Measurements from ENCODE around the gene ETHE1. TPM values are rescaled to one million over a fixed set of nuclear protein-coding genes. Genes with fewer than 3 reads are reported as not detected.

ETHE1 gene
- total RNA-seq, 1 experiment from 2014 or later: 6.7 TPM

GRCh38 chr19:43545981-43546380 lies 19.0 kb upstream of the ETHE1 start:
- Histone ChIP-seq H3K36me3 (ENCODE audit: insufficient read depth, low read length) (peaks cover 5% of the 10 kb centered on the region; the same call in 1 of the 2 replicates), H3K4me2 (ENCODE audit: low read depth, low read length, poor library complexity, severe bottlenecking) (no peak overlapping the region)
- no peak for DNase-seq

GRCh38 chr19:43545276-43545675 lies 18.3 kb upstream of the ETHE1 start:
- no peaks in the 10 kb centered on the region for H3K27me3 ChIP-seq (ENCODE audit: low read length)
- H3K9ac ChIP-seq (ENCODE audit: low read length): no peak overlapping the region
- peaks cover 10% of the 10 kb centered on the region for H3K36me3 ChIP-seq (ENCODE audit: insufficient read depth, low read length)

More at GRCh38 chr19:43545981-43546380, 19.0 kb upstream of the ETHE1 start:
- Histone ChIP-seq H3K79me2 (ENCODE audit: low read length) (no peaks in the 10 kb centered on the region), H3K4me1 (ENCODE audit: low read length) (no peaks in the 10 kb centered on the region), H4K20me1 (ENCODE audit: insufficient read depth, low read depth, low read length) (no peaks in the 10 kb centered on the region), H3K4me3 (ENCODE audit: low read length) (no peak overlapping the region), H3K9ac (ENCODE audit: low read length) (no peak overlapping the region), H3K27me3 (ENCODE audit: low read length) (no peaks in the 10 kb centered on the region), H2AFZ (ENCODE audit: low read length) (no peak overlapping the region), H3K9me2 (replicated peaks; ENCODE audit: insufficient read depth, low read length) (no peaks in the 10 kb centered on the region), H3K27ac (ENCODE audit: low read length) (no peak overlapping the region), H3K9me3 (ENCODE audit: low read length) (no peaks in the 10 kb centered on the region)

GRCh38 chr19:43544077-43544476 lies 17.1 kb upstream of the ETHE1 start:
- no peak overlapping the region for H3K27ac ChIP-seq (ENCODE audit: low read length)
- H3K36me3 ChIP-seq (ENCODE audit: insufficient read depth, low read length): peaks cover 19% of the 10 kb centered on the region
- H3K9me2 ChIP-seq (replicated peaks; ENCODE audit: insufficient read depth, low read length): no peaks in the 10 kb centered on the region
- no peak overlapping the region for H3K4me2 ChIP-seq (ENCODE audit: low read depth, low read length, poor library complexity, severe bottlenecking)
- no peak overlapping the region for H3K4me3 ChIP-seq (ENCODE audit: low read length)
- peaks cover 2% of the 10 kb centered on the region; the same call in 1 of the 2 replicates for H3K9me3 ChIP-seq (ENCODE audit: low read length)
- no peak overlapping the region for H2AFZ ChIP-seq (ENCODE audit: low read length)
- H3K4me1 ChIP-seq (ENCODE audit: low read length): no peaks in the 10 kb centered on the region
- no peaks in the 10 kb centered on the region for H4K20me1 ChIP-seq (ENCODE audit: insufficient read depth, low read depth, low read length)
- H3K79me2 ChIP-seq (ENCODE audit: low read length): no peaks in the 10 kb centered on the region
- no peak for DNase-seq
- H3K27me3 ChIP-seq (ENCODE audit: low read length): no peaks in the 10 kb centered on the region
- H3K9ac ChIP-seq (ENCODE audit: low read length): no peak overlapping the region

More at GRCh38 chr19:43545276-43545675, 18.3 kb upstream of the ETHE1 start:
- H3K79me2 ChIP-seq (ENCODE audit: low read length): no peaks in the 10 kb centered on the region
- no peaks in the 10 kb centered on the region for H4K20me1 ChIP-seq (ENCODE audit: insufficient read depth, low read depth, low read length)
- no peak overlapping the region for H3K4me2 ChIP-seq (ENCODE audit: low read depth, low read length, poor library complexity, severe bottlenecking)
- H3K9me2 ChIP-seq (replicated peaks; ENCODE audit: insufficient read depth, low read length): no peaks in the 10 kb centered on the region
- no peak overlapping the region for H3K4me3 ChIP-seq (ENCODE audit: low read length)
- H3K9me3 ChIP-seq (ENCODE audit: low read length): no peaks in the 10 kb centered on the region
- no peak for DNase-seq
- H2AFZ ChIP-seq (ENCODE audit: low read length): no peak overlapping the region
- H3K27ac ChIP-seq (ENCODE audit: low read length): no peak overlapping the region
- H3K4me1 ChIP-seq (ENCODE audit: low read length): no peaks in the 10 kb centered on the region

GRCh38 chr19:43541920-43542650 lies 15.1 kb upstream of the ETHE1 start:
- H3K4me1 ChIP-seq (ENCODE audit: low read length): no peaks in the 10 kb centered on the region
- no peaks in the 10 kb centered on the region for H3K9me2 ChIP-seq (replicated peaks; ENCODE audit: insufficient read depth, low read length)
- peaks cover 25% of the 10 kb centered on the region for H3K36me3 ChIP-seq (ENCODE audit: insufficient read depth, low read length)
- DNase-seq: no peak
- no peaks in the 10 kb centered on the region for H3K79me2 ChIP-seq (ENCODE audit: low read length)
- H3K9me3 ChIP-seq (ENCODE audit: low read length): peaks cover 3% of the 10 kb centered on the region; the same call in 1 of the 2 replicates
- no peak overlapping the region for H3K4me2 ChIP-seq (ENCODE audit: low read depth, low read length, poor library complexity, severe bottlenecking)
- H3K27me3 ChIP-seq (ENCODE audit: low read length): no peaks in the 10 kb centered on the region
- H3K4me3 ChIP-seq (ENCODE audit: low read length): no peak overlapping the region
- no peaks in the 10 kb centered on the region for H4K20me1 ChIP-seq (ENCODE audit: insufficient read depth, low read depth, low read length)
- H2AFZ ChIP-seq (ENCODE audit: low read length): no peak overlapping the region
- H3K9ac ChIP-seq (ENCODE audit: low read length): no peak overlapping the region
- no peak overlapping the region for H3K27ac ChIP-seq (ENCODE audit: low read length)

GRCh38 chr19:43540381-43540780 lies 13.4 kb upstream of the ETHE1 start:
- H3K9ac ChIP-seq (ENCODE audit: low read length): no peak overlapping the region
- H3K9me3 ChIP-seq (ENCODE audit: low read length): peaks cover 3% of the 10 kb centered on the region; the same call in 1 of the 2 replicates
- DNase-seq: no peak
- no peaks in the 10 kb centered on the region for H4K20me1 ChIP-seq (ENCODE audit: insufficient read depth, low read depth, low read length)
- H3K4me2 ChIP-seq (ENCODE audit: low read depth, low read length, poor library complexity, severe bottlenecking): no peak overlapping the region
- no peak overlapping the region for H2AFZ ChIP-seq (ENCODE audit: low read length)
- no peaks in the 10 kb centered on the region for H3K4me1 ChIP-seq (ENCODE audit: low read length)
- peaks cover 25% of the 10 kb centered on the region for H3K36me3 ChIP-seq (ENCODE audit: insufficient read depth, low read length)
- no peak overlapping the region for H3K27ac ChIP-seq (ENCODE audit: low read length)
- no peaks in the 10 kb centered on the region for H3K79me2 ChIP-seq (ENCODE audit: low read length)
- no peak overlapping the region for H3K4me3 ChIP-seq (ENCODE audit: low read length)
- no peaks in the 10 kb centered on the region for H3K27me3 ChIP-seq (ENCODE audit: low read length)
- no peaks in the 10 kb centered on the region for H3K9me2 ChIP-seq (replicated peaks; ENCODE audit: insufficient read depth, low read length)

- H3K4me2 ChIP-seq (ENCODE audit: low read depth, low read length, poor library complexity, severe bottlenecking): no peak overlapping the region
- H3K4me3 ChIP-seq (ENCODE audit: low read length): no peak overlapping the region
- H3K27ac ChIP-seq (ENCODE audit: low read length): no peak overlapping the region
- H3K27me3 ChIP-seq (ENCODE audit: low read length): no peaks in the 10 kb centered on the region
- H4K20me1 ChIP-seq (ENCODE audit: insufficient read depth, low read depth, low read length): no peaks in the 10 kb centered on the region
- H3K9ac ChIP-seq (ENCODE audit: low read length): no peak overlapping the region
- H2AFZ ChIP-seq (ENCODE audit: low read length): no peak overlapping the region
- H3K4me1 ChIP-seq (ENCODE audit: low read length): peaks cover 4% of the 10 kb centered on the region
- peaks cover 25% of the 10 kb centered on the region for H3K36me3 ChIP-seq (ENCODE audit: insufficient read depth, low read length)
- no peaks in the 10 kb centered on the region for H3K9me2 ChIP-seq (replicated peaks; ENCODE audit: insufficient read depth, low read length)
- no peak for DNase-seq
- H3K9me3 ChIP-seq (ENCODE audit: low read length): peaks cover 3% of the 10 kb centered on the region; the same call in 1 of the 2 replicates
- no peaks in the 10 kb centered on the region for H3K79me2 ChIP-seq (ENCODE audit: low read length)
Measured at GRCh38 chr19:43538922-43539321, 11.9 kb upstream of the ETHE1 start.

GRCh38 chr19:43534816-43535761 lies 8.1 kb upstream of the ETHE1 start:
- H3K27me3 ChIP-seq (ENCODE audit: low read length): no peaks in the 10 kb centered on the region
- H3K9me3 ChIP-seq (ENCODE audit: low read length): peaks cover 3% of the 10 kb centered on the region; the same call in 1 of the 2 replicates
- H3K9me2 ChIP-seq (replicated peaks; ENCODE audit: insufficient read depth, low read length): no peaks in the 10 kb centered on the region
- peaks cover 20% of the 10 kb centered on the region for H3K4me1 ChIP-seq (ENCODE audit: low read length)
- no peaks in the 10 kb centered on the region for H4K20me1 ChIP-seq (ENCODE audit: insufficient read depth, low read depth, low read length)
- DNase-seq: peak; percentile 64
- H2AFZ ChIP-seq (ENCODE audit: low read length): no peak overlapping the region
- H3K4me2 ChIP-seq (ENCODE audit: low read depth, low read length, poor library complexity, severe bottlenecking): no peak overlapping the region
- H3K4me3 ChIP-seq (ENCODE audit: low read length): no peak overlapping the region
- no peak overlapping the region for H3K27ac ChIP-seq (ENCODE audit: low read length)
- peaks cover 13% of the 10 kb centered on the region; the same call in 1 of the 2 replicates for H3K36me3 ChIP-seq (ENCODE audit: insufficient read depth, low read length)
- H3K9ac ChIP-seq (ENCODE audit: low read length): no peak overlapping the region
- H3K79me2 ChIP-seq (ENCODE audit: low read length): no peaks in the 10 kb centered on the region

GRCh38 chr19:43534305-43534815 lies 7.4 kb upstream of the ETHE1 start:
- H3K79me2 ChIP-seq (ENCODE audit: low read length): no peaks in the 10 kb centered on the region
- DNase-seq: no peak
- no peak overlapping the region for H2AFZ ChIP-seq (ENCODE audit: low read length)
- no peaks in the 10 kb centered on the region for H3K27me3 ChIP-seq (ENCODE audit: low read length)
- peaks cover 20% of the 10 kb centered on the region for H3K4me1 ChIP-seq (ENCODE audit: low read length)
- no peak overlapping the region for H3K9ac ChIP-seq (ENCODE audit: low read length)
- no peaks in the 10 kb centered on the region for H3K9me2 ChIP-seq (replicated peaks; ENCODE audit: insufficient read depth, low read length)
- peaks cover 3% of the 10 kb centered on the region; the same call in 1 of the 2 replicates for H3K9me3 ChIP-seq (ENCODE audit: low read length)
- no peaks in the 10 kb centered on the region for H4K20me1 ChIP-seq (ENCODE audit: insufficient read depth, low read depth, low read length)
- no peak overlapping the region for H3K27ac ChIP-seq (ENCODE audit: low read length)
- H3K4me3 ChIP-seq (ENCODE audit: low read length): no peak overlapping the region
- H3K4me2 ChIP-seq (ENCODE audit: low read depth, low read length, poor library complexity, severe bottlenecking): no peak overlapping the region
- peaks cover 9% of the 10 kb centered on the region; the same call in 1 of the 2 replicates for H3K36me3 ChIP-seq (ENCODE audit: insufficient read depth, low read length)
